ENCODE data around the gene CYP2C8.

The CYP2C8 gene

GRCh38 chr10:94991243-94991888 is 77.9 kb downstream of the CYP2C8 start:
- no peak for DNase-seq (ENCODE audit: low read depth)
- H3K4me3 ChIP-seq (ENCODE audit: low read depth, low read length): no peak overlapping the region
- TF ChIP-seq POLR2A (IDR thresholded peaks at IDR 0.05; ENCODE audit: extremely low read depth, insufficient read length): no peak
- TF ChIP-seq CTCF (IDR thresholded peaks at IDR 0.05; ENCODE audit: low read depth, low read length): no peak
- no peak for TF ChIP-seq MAX (IDR thresholded peaks at IDR 0.05; ENCODE audit: low read depth, low read length)
- no peak for TF ChIP-seq MYC (IDR thresholded peaks at IDR 0.05; ENCODE audit: low read depth, low read length)

GRCh38 chr10:94989192-94989591 is 80.1 kb downstream of the CYP2C8 start:
- no peak overlapping the region for H3K4me3 ChIP-seq (ENCODE audit: low read depth, low read length)
- no peak for DNase-seq (ENCODE audit: low read depth)
- TF ChIP-seq MAX (IDR thresholded peaks at IDR 0.05; ENCODE audit: low read depth, low read length) (no peak), MYC (IDR thresholded peaks at IDR 0.05; ENCODE audit: low read depth, low read length) (no peak), POLR2A (IDR thresholded peaks at IDR 0.05; ENCODE audit: extremely low read depth, insufficient read length) (no peak), CTCF (IDR thresholded peaks at IDR 0.05; ENCODE audit: low read depth, low read length) (no peak)
